ENCODE measurements around the gene ASIC5. TPM values are rescaled to one million over a fixed set of nuclear protein-coding genes. Genes with fewer than 3 reads are reported as not detected.

Gene ASIC5
- total and polyA plus RNA-seq, 11 donors = not detected

- no peaks in the 10 kb centered on the region for H3K27me3 ChIP-seq
- 56 to 62% (median 60%) methylated on average over 1 of the region's 1 CpG for WGBS, 4 donors
- no peak for DNase-seq
- H3K36me3 ChIP-seq = no peaks in the 10 kb centered on the region
- no peak overlapping the region for H3K27ac ChIP-seq
- no peak for TF ChIP-seq POLR2A (IDR thresholded peaks at IDR 0.05)
- TF ChIP-seq CTCF (IDR thresholded peaks at IDR 0.05) = no peak
- no peak for ATAC-seq
- intact Hi-C loops (cut with DNase I) = no loop called here
- H3K9me3 ChIP-seq = no peaks in the 10 kb centered on the region
- H3K4me1 ChIP-seq = no peaks in the 10 kb centered on the region
- H3K4me3 ChIP-seq = no peak overlapping the region
Observed at GRCh38 chr4:155881555-155881954, 15.5 kb upstream of the ASIC5 start.

GRCh38 chr4:155879767-155880166 lies 13.7 kb upstream of the ASIC5 start:
- Histone ChIP-seq H3K27ac (no peak overlapping the region), H3K4me3 (no peak overlapping the region), H3K4me1 (no peaks in the 10 kb centered on the region), H3K9me3 (peaks cover 0 to 16% (median 1%) of the 10 kb centered on the region in 12 donors), H3K36me3 (no peaks in the 10 kb centered on the region), H3K27me3 (no peaks in the 10 kb centered on the region)
- ATAC-seq (no peak), DNase-seq (no peak)
- intact Hi-C loops (cut with DNase I) = no loop called here
- TF ChIP-seq POLR2A (IDR thresholded peaks at IDR 0.05) (no peak), CTCF (IDR thresholded peaks at IDR 0.05) (no peak)

GRCh38 chr4:155878611-155879010 lies 12.5 kb upstream of the ASIC5 start:
- no peak overlapping the region for H3K27ac ChIP-seq
- DNase-seq (no peak), ATAC-seq (no peak)
- intact Hi-C loops (cut with DNase I) = no loop called here
- no peaks in the 10 kb centered on the region for H3K36me3 ChIP-seq
- WGBS, 4 donors = 29 to 46% (median 35%) methylated on average over 2 of the region's 2 CpGs
- no peak overlapping the region for H3K4me3 ChIP-seq
- TF ChIP-seq CTCF (IDR thresholded peaks at IDR 0.05) (no peak), POLR2A (IDR thresholded peaks at IDR 0.05) (no peak)
- H3K27me3 ChIP-seq = no peaks in the 10 kb centered on the region
- H3K9me3 ChIP-seq = peaks cover 0 to 22% (median 1%) of the 10 kb centered on the region in 12 donors
- H3K4me1 ChIP-seq = no peaks in the 10 kb centered on the region

GRCh38 chr4:155877971-155878370 lies 11.9 kb upstream of the ASIC5 start:
- no peaks in the 10 kb centered on the region for H3K36me3 ChIP-seq
- WGBS, 4 donors = 76 to 87% (median 87%) methylated on average over 4 of the region's 4 CpGs
- no peaks in the 10 kb centered on the region for H3K4me1 ChIP-seq
- H3K27ac ChIP-seq = no peak overlapping the region
- DNase-seq = no peak
- H3K9me3 ChIP-seq = peaks cover 0 to 22% (median 1%) of the 10 kb centered on the region in 12 donors
- intact Hi-C loops (cut with DNase I) = no loop called here
- H3K27me3 ChIP-seq = no peaks in the 10 kb centered on the region
- ATAC-seq = no peak
- no peak overlapping the region for H3K4me3 ChIP-seq
- no peak for TF ChIP-seq CTCF (IDR thresholded peaks at IDR 0.05)
- TF ChIP-seq POLR2A (IDR thresholded peaks at IDR 0.05) = no peak

Measured in heart left ventricle (tissue), 16 donors.